Effector memory CD8-positive, alpha-beta T cell (primary cell): ENCODE measurements around the gene CMBL.
A peak's percentile ranks its signal among the peaks of the same experiment; 100 is the strongest.

Source experiments
- ATAC-seq: fragments of 150-1000 bp; cut with Tn5 transposase; replicated peaks from 2 replicates; pipeline ENCODE4 v1.10.0; 2021; ENCODE audit warnings: mild to moderate bottlenecking, moderate library complexity
- DNase-seq, 3 experiments: peaks; one replicate each; pipeline ENCODE4 v3.0.0; 2021
- H3K27ac Mint-ChIP-seq, 2 donors: one replicate each; pipeline ENCODE4 v1.8.0; 2022; ENCODE audit warnings: mild to moderate bottlenecking in 2 of 2, mixed read lengths in 2 of 2, moderate library complexity in 2 of 2
- H3K27me3 Mint-ChIP-seq, 2 donors: one replicate each; pipeline ENCODE4 v1.8.0; 2022; ENCODE audit warnings: mixed read lengths in 2 of 2
- H3K36me3 Mint-ChIP-seq: one replicate; pipeline ENCODE4 v1.8.0; 2022; ENCODE audit warnings: mild to moderate bottlenecking, moderate library complexity, mixed read lengths; ENCODE audit not compliant: insufficient read depth
- H3K4me1 Mint-ChIP-seq, 2 donors: one replicate each; pipeline ENCODE4 v1.8.0; 2022; ENCODE audit warnings: low read depth in 2 of 2, mixed read lengths in 2 of 2
- H3K4me3 Mint-ChIP-seq, 2 donors: one replicate each; pipeline ENCODE4 v1.8.0; 2022; ENCODE audit warnings: mild to moderate bottlenecking in 2 of 2, mixed read lengths in 2 of 2, moderate library complexity in 2 of 2
- H3K9me3 Mint-ChIP-seq, 2 donors: one replicate each; pipeline ENCODE4 v1.8.0; 2022; ENCODE audit warnings: mixed read lengths in 2 of 2

The CMBL gene

GRCh38 chr5:10310066-10310779 is 2.5 kb upstream of the CMBL start:
- H3K27me3 Mint-ChIP-seq: peaks cover 35 to 40% of the 10 kb centered on the region in 2 donors
- no peak overlapping the region for H3K4me3 Mint-ChIP-seq
- no peak for DNase-seq
- H3K36me3 Mint-ChIP-seq: peaks cover 3% of the 10 kb centered on the region
- H3K9me3 Mint-ChIP-seq: no peaks in the 10 kb centered on the region
- H3K4me1 Mint-ChIP-seq: peaks cover 6 to 7% of the 10 kb centered on the region in 2 donors
- ATAC-seq: no peak
- H3K27ac Mint-ChIP-seq: no peak overlapping the region

GRCh38 chr5:10308844-10309243 is 1.1 kb upstream of the CMBL start:
- peaks cover 9% of the 10 kb centered on the region for H3K36me3 Mint-ChIP-seq
- ATAC-seq: no peak
- H3K27ac Mint-ChIP-seq: peak overlapping the region in 1 of 2 donors; percentile 26
- peaks cover 6 to 7% of the 10 kb centered on the region in 2 donors for H3K4me1 Mint-ChIP-seq
- H3K4me3 Mint-ChIP-seq: peak overlapping the region; percentile 40 to 62
- H3K9me3 Mint-ChIP-seq: no peaks in the 10 kb centered on the region
- H3K27me3 Mint-ChIP-seq: peaks cover 41 to 44% of the 10 kb centered on the region in 2 donors
- no peak for DNase-seq

GRCh38 chr5:10306806-10307205 is 896 bp downstream of the CMBL start:
- ATAC-seq (no peak), DNase-seq (no peak)
- Mint-ChIP-seq H3K27me3 (peaks cover 41 to 42% of the 10 kb centered on the region in 2 donors), H3K36me3 (peaks cover 6% of the 10 kb centered on the region), H3K4me3 (peak overlapping the region; percentile 88 to 89), H3K27ac (peak overlapping the region in 1 of 2 donors; percentile 83), H3K4me1 (peaks cover 6 to 7% of the 10 kb centered on the region in 2 donors), H3K9me3 (no peaks in the 10 kb centered on the region)

- H3K27ac Mint-ChIP-seq: no peak overlapping the region
- no peak for DNase-seq
- peaks cover 6% of the 10 kb centered on the region for H3K36me3 Mint-ChIP-seq
- H3K27me3 Mint-ChIP-seq: peaks cover 39 to 41% of the 10 kb centered on the region in 2 donors
- no peak for ATAC-seq
- H3K4me1 Mint-ChIP-seq: peaks cover 6 to 7% of the 10 kb centered on the region in 2 donors
- H3K9me3 Mint-ChIP-seq: no peaks in the 10 kb centered on the region
- peak overlapping the region in 1 of 2 donors; percentile 20 for H3K4me3 Mint-ChIP-seq
These were observed 1.6 kb downstream of the CMBL start for GRCh38 chr5:10306114-10306513.

GRCh38 chr5:10304932-10305331 is 2.8 kb downstream of the CMBL start:
- no peak for DNase-seq
- Mint-ChIP-seq H3K4me3 (no peak overlapping the region), H3K27ac (no peak overlapping the region), H3K9me3 (no peaks in the 10 kb centered on the region), H3K27me3 (peaks cover 39 to 41% of the 10 kb centered on the region in 2 donors), H3K4me1 (peaks cover 6 to 7% of the 10 kb centered on the region in 2 donors), H3K36me3 (peaks cover 6% of the 10 kb centered on the region)
- no peak for ATAC-seq

GRCh38 chr5:10303699-10304170 is 4.0 kb downstream of the CMBL start:
- no peak overlapping the region for H3K4me3 Mint-ChIP-seq
- peaks cover 34 to 37% of the 10 kb centered on the region in 2 donors for H3K27me3 Mint-ChIP-seq
- H3K4me1 Mint-ChIP-seq: peaks cover 6 to 7% of the 10 kb centered on the region in 2 donors
- no peaks in the 10 kb centered on the region for H3K9me3 Mint-ChIP-seq
- no peak for ATAC-seq
- peaks cover 6% of the 10 kb centered on the region for H3K36me3 Mint-ChIP-seq
- H3K27ac Mint-ChIP-seq: no peak overlapping the region
- DNase-seq: no peak

- no peaks in the 10 kb centered on the region for H3K9me3 Mint-ChIP-seq
- no peak overlapping the region for H3K4me3 Mint-ChIP-seq
- H3K36me3 Mint-ChIP-seq: peaks cover 6% of the 10 kb centered on the region
- ATAC-seq (no peak), DNase-seq (no peak)
- peaks cover 31 to 33% of the 10 kb centered on the region in 2 donors for H3K27me3 Mint-ChIP-seq
- no peak overlapping the region for H3K27ac Mint-ChIP-seq
- H3K4me1 Mint-ChIP-seq: peaks cover 6 to 7% of the 10 kb centered on the region in 2 donors
These were observed 4.5 kb downstream of the CMBL start for GRCh38 chr5:10303201-10303600.

GRCh38 chr5:10301842-10302610 is 5.7 kb downstream of the CMBL start:
- peaks cover 30 to 34% of the 10 kb centered on the region in 2 donors for H3K27me3 Mint-ChIP-seq
- ATAC-seq (no peak), DNase-seq (no peak)
- no peaks in the 10 kb centered on the region for H3K9me3 Mint-ChIP-seq
- peaks cover 0 to under 1% of the 10 kb centered on the region in 2 donors for H3K4me1 Mint-ChIP-seq
- peaks cover 6% of the 10 kb centered on the region for H3K36me3 Mint-ChIP-seq
- no peak overlapping the region for H3K27ac Mint-ChIP-seq
- H3K4me3 Mint-ChIP-seq: no peak overlapping the region

- Mint-ChIP-seq H3K9me3 (no peaks in the 10 kb centered on the region), H3K27me3 (peaks cover 30 to 33% of the 10 kb centered on the region in 2 donors), H3K4me3 (no peak overlapping the region), H3K4me1 (no peaks in the 10 kb centered on the region), H3K36me3 (peaks cover 6% of the 10 kb centered on the region), H3K27ac (no peak overlapping the region)
- no peak for ATAC-seq
- DNase-seq: no peak
These were observed 6.4 kb downstream of the CMBL start for GRCh38 chr5:10301266-10301665.

- DNase-seq: no peak
- Mint-ChIP-seq H3K4me3 (no peak overlapping the region), H3K27ac (no peak overlapping the region), H3K4me1 (no peaks in the 10 kb centered on the region), H3K36me3 (peaks cover 6% of the 10 kb centered on the region), H3K9me3 (no peaks in the 10 kb centered on the region), H3K27me3 (peaks cover 22 to 26% of the 10 kb centered on the region in 2 donors)
- ATAC-seq: no peak
These were observed 7.5 kb downstream of the CMBL start for GRCh38 chr5:10300246-10300645.

- Mint-ChIP-seq H3K27ac (no peak overlapping the region), H3K27me3 (peaks cover 25 to 28% of the 10 kb centered on the region in 2 donors), H3K36me3 (no peaks in the 10 kb centered on the region), H3K4me3 (no peak overlapping the region), H3K4me1 (no peaks in the 10 kb centered on the region), H3K9me3 (no peaks in the 10 kb centered on the region)
- no peak for DNase-seq
- no peak for ATAC-seq
These were observed 10.0 kb downstream of the CMBL start for GRCh38 chr5:10297646-10298204.

GRCh38 chr5:10295619-10296326 is 11.9 kb downstream of the CMBL start:
- Mint-ChIP-seq H3K27ac (no peak overlapping the region), H3K4me3 (no peak overlapping the region), H3K9me3 (no peaks in the 10 kb centered on the region), H3K27me3 (peaks cover 31 to 32% of the 10 kb centered on the region in 2 donors), H3K4me1 (no peaks in the 10 kb centered on the region), H3K36me3 (no peaks in the 10 kb centered on the region)
- ATAC-seq (no peak), DNase-seq (no peak)
